HG03571 (cell line): ENCODE results near the gene UBAP1L.
"Not testable (repeated sequence)": the region's sequence is repeated elsewhere in the genome, so short reads cannot be mapped to it uniquely, and the experiment has no call there.

Experiments used
- ATAC-seq: cut with Tn5 transposase; IDR thresholded peaks from one replicate; pipeline ENCODE4 v1.9.1; 2021; ENCODE audit not compliant: unreplicated experiment

Gene UBAP1L

DNA sequence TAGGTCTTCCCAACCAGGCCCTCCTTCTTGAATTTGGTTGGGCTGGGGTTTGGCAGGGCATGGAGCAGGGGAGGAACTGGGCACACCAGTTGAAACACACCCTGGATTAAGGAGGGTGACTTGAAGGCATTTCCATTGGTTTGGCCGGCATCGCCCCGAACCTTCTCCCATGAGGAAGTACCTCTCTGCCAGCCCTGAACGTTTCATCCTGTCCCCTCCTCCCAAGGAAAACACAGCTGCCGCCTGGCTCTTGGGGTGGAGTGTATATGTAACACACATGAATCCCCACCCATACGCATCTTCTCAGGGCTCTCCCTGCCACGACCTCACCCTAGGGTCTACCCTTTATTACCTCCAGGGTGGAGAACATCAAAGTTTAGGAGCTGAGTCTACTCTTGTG, 14.6 kb downstream of the UBAP1L start:
- no peak for ATAC-seq

DNA sequence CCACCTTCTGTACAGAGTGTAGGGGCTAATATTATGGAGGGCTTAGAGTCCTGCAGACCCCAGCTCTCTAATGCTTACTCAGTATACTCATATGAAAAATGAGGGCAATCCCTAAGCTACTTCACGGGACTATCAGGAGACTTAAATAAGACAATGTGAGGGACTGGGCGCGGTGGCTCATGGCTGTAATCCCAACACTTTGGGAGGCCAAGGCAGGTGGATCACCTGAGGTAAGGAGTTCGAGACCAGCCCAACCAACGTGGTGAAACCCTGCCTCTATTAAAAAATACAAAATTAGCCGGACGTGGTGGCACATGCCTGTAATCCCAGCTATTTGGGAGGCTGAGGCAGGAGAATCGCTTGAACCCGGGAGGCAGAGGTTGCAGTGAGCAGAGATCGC, 15.2 kb downstream of the UBAP1L start:
- not testable (repeated sequence) for ATAC-seq

DNA sequence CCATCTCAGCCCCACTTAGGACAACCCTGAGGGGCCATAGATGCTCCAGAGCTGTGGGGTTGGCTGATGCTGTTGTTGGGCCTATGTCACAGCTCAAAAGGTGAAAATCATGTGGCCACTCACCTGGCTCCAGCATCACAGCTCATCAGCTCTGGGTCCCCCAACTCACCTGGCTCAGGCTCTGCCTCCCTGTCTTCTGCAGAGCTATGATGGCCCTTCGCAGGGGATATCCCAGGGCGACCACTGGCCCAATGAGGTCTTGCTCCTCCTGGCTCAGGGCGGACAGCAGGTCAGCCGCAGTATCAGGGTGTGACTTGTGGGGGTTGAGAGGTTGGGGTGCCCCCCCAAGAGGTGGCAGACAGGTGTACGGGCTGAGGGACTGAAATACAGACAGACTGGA, 15.7 kb downstream of the UBAP1L start:
- ATAC-seq, result no peak

DNA sequence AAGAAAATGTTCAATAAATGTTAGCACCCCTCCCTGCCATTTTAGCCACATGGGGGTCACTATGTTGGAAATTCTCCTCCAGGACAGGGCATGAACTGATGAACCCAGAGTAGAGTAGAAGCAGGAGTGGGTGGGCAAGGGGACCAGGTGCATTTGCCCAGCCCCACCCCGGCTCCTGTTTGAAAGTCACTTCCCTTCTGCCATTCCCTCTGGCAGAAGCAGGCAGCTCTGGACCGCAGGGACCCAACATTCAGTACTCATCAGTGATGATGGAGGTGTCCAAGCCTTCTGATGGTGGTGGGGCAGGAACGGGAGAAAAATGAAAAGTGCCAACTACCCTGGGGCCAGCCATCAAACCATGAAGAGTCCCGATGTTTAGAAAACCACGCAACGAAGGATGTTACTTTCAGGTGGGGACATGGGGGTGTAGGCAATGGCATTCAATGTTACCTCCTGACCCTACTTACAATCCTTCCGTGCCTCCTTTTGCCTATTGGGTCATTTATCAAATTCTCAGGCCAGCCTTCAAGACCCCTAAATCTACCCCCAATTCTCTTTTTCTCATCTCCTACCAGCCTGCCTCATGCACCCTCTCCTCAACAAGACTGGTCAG, 17.2 kb downstream of the UBAP1L start:
- no peak for ATAC-seq

DNA sequence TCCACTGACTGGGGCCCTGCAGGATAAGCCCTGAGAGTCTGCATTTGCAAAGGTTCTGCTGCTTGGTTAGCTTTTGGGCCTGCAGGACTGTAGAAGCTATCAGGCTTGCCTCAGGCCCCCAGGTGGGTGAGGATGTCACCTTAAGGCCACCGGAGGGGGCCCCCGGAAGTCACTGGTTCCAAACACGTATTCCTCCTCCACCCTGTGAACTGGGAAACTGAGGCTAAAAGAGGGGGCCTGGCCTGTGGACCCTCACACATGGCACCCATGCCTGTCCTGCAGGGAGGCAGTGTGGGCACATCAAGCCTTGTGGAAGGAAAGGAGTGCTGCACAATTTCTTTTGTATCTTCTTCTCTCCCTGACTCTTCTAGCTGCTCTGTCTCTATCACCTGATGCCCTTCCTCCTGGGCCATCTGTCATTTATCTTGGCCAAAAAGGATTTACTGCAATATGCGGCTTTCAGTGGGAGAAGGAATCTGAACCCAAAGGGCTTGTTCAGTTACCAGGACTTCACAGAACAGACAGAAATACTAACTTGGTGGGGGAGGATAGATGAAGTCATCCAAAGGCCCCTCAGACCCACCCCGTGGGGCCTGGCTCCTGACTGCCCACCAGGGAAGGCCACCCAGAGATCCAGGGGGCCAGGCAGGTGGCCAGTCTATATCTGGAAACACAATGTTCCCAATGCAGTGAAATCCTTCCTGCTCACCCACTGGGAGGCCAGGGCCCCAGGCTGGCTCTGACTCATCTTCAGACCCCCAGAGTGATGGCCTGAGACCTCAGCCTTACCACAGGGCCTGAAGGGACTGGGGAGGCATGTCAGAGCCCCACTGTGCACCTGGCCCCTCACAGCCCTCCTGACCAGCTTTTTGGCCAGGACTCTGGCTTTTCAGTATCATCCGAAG, 18.3 kb downstream of the UBAP1L start:
- no peak for ATAC-seq

DNA sequence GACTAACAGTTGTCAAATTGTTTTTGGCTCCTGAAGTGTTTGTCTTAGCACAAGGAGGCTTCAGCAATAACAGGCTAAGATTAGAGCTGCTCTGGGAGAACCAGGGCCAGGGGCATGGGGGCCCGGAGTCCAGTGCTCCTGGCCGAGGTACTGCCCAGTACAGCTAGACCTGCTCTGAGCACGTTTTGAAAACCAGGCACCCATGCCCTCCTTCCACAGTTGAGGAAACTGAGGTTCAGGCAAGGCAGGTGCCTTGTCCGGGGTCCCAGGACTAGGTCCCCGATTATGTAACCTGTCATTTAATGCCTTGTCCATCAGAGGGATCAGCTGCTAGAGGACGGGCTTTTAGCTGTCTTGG, 19.3 kb downstream of the UBAP1L start:
- ATAC-seq, result no peak

DNA sequence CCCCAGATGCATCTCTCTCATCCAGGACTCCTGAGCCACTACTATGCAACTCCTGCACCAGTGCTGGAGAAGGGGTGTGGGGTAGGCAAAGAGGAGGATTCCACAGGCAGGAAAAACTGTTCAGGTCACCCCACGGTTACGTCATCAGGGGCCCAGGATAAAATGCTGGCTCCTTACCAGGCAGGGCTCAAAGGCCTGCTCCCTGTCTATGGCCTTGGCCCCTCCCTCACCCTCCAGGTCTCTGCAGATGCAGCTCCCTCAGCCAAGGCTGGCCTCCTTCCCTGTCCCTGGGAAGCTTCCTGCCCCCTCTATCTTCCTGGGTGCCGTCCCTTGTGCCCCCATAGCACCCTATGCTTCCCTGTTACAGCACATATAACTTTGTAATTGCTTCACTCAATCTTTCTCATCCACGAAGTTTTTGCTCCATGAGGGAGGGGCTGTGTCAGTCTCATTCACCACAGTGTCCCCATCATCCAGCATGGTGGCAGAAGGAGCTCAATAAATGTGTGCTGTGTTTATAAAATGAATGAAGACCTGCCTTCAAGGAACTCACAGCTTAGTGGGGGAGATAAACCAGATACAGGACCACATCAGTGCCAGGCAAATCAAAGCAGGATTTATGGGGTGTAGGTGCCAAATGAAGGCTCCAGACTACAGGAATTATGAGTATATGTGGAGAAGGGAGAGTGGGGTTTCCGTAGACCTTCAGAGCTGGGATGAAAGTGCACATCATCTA, 19.8 kb downstream of the UBAP1L start:
- ATAC-seq, result no peak

DNA sequence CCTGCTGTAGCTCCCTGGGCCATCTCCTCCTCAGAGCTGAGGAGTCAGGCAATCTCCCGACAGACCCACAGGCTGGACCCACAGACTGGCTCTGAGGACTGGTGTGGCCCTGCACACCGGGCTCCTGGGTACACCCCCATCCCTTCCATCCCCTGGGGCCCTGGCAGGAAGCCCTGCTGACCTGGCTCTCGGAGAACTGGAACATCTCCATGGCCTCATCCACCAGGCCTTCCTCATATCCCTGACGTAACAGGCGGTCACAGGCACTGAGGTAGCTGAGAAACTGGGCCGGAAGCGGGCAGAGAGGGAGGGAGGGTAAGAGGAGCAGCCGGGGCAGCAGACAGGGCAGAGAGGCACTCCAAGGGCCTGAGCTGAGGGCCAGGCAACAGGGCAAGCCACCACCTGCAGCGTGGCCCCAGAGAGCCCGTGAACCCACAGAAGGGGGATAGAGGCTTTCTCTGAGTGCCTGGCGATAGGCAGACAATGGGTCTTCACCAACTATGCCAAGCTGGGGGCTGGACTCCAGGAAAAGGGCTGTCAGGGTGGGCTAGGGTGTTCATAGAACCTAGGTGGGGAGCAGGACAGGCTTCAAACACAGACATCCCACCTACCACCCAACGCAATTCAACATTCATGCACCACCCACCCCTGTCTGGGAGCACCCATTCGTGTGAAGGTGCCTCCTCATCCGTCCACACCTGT, 20.6 kb downstream of the UBAP1L start:
- ATAC-seq, result no peak

DNA sequence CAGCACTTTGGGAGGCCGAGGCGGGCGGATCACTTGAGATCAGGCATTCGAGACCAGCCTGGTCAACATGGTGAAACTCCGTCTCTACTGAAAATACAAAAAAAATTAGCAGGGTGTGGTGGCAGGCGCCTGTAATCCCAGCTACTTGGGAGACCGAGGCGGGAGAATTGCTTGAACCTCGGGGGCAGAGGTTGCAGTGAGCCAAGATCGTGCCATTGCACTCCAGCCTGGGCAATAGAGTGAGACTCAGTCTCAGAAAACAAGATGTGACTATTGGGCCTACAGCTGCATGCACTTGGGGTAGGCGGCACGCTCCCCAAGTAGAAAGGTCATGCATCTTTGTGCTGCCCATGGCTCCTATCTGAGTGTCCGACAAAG, 21.2 kb downstream of the UBAP1L start:
- ATAC-seq, result not testable (repeated sequence)

DNA sequence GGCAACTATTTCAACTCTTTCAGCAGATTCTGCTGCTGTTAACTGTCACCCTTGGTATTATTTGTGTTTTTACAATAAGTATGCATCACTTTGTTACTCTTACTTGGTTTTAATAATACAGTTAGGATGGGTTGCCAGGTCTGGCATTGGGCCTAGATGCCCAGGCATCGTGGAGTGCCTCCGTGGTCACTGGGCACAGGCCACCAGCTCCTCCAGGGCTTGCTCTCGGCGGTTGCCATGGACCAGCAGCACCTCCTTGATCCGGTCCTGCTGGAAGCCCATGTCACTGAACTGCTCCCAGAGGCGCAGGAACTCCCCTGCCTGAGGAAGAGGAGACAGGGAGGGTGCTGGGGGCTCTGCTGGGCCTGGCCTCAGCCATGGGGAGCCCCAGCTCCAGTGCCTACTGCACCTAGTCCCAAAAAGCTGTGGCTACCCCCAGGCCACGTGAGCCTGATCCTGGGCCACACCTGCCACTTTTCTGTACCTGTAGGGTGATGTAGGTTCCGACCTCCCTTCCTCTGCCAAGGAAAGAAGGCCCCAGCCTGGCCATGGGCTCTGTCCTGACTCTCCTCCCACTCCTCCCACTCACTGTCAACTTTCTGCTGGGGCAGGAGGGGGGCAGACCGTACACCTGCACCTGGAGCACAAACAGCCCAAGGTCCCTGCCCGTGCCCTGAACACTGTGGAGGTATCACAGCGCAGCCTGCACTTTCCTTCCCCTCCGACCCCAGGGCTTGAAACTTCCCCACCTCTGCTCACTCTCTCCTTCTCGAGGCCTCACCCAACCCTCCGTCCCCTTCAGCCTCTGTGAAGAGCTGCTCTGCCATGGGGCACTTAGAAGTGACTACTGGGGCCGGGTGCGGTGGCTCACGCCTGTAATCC, 21.8 kb downstream of the UBAP1L start:
- ATAC-seq, result no peak

DNA sequence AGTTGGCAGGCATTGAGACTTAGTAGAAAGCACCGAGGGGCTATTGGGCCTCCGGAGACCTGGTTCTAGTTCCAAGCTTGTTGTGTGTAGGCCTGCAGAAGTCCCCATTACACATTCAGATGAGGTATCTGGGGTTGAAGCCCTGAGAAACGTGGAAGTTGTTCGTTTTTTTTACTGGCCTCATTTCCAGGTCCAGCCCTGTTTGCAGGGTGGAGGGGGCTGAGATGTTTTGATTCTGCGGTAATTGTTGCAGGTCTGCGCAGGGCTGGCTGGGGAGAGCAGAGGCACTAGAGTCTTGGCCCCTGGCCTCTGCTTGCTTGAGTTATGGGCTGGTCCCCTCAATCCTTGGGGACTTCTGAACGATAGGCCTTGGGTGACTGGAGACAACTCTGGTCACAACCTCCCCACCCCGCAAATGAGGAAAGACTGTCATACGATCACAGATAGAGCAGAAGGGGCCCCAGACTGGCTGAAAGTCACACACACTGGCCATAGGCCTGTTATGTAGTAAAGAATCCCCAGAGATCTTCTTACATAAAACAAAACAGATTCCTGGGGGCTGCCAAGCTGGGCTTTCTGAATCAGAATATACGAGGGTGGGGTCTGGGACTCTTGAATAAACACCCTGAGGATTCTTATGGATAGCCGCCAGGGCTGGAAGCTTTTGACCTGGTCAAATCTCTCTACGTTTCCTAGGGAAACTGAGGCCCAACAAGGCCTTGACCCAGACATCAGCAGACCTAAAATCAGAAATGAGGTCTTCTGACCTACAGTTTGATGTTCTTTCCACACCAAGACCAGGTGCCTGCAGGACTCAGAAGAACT, 22.8 kb downstream of the UBAP1L start:
- ATAC-seq, result no peak

DNA sequence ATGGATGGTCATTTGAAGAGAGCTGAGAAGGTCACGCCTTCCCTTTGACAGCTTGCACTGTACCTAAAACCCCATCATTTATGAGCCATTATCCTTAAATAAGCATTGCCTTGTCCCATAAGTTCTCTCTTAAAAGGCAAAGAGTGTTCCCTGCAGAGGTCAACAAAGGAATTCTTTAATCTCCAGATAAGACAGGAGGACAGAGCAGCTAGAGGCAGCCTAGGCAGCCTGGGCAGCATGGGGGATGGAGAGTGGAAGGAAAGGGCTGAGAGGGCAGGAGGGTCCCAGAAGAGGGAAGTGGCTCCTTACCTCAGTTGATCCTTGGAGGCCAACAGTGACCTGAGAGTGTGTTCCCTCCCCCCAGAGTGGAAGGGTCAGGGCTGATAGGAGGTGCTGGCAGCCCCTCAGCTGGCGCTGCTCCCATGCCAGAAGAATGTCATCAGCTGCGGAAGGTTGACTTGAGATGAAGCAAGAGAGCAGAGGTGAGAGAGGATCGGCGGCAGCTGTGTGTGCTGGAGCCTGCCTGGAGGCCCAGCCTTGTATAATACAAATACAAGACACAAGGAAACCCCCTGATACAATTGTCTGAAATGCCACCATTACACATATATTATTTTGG, 25.7 kb downstream of the UBAP1L start:
- ATAC-seq, result no peak

DNA sequence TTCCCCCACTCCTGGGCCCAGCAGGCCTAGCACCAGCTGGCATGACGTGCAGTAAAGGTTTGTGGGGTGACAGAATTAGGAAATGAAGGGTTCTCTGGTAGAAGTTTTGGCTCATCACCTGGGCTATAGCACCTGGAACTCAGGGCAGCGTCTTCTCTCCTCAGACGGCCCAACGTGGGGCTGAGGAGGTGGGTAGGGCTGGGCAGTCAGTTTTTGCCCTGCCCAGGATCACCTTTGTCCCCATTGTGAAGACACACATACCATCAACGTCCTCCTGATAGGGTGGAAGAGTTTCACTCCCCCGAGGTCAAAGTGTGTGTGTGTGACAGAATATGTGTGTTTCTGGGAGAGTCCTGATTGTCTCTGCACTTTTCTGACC, 26.4 kb downstream of the UBAP1L start:
- ATAC-seq, result no peak

DNA sequence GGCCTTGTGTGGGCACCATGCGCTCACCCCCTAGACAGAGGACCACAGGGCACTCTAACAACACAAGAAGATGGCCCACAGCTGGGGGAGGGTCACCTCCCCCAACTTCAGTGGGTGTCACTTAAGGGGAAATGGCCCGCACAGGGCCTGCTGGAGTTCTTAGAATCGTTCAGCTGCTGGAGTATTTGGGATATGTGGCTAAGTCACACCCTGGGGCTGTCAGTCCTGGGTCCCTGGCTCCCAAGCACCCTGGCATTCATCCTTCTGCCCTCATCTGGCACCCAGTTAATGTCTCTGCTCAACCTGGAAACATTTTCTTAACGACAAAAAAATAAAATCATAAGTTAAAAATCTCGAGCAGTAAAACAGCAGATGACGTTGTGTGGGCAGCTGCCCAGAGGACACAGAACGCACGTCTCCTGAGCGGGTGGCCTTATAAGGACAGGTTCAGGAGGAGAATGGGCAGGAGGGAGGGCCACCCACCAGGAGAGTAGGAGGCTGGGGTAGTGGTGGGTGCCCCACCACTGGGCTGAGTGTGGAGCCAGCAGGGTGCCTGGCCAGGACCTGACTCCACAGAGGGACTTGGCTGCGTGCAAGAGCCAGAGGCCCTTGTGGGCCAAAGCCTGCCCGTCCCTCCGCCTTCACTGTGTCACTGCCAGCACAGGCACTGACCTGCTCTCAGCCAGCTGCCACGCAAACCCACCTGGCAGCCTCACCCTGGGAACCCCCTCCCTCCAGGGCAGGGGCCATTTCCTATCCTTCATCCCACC, 26.9 kb downstream of the UBAP1L start:
- no peak for ATAC-seq

DNA sequence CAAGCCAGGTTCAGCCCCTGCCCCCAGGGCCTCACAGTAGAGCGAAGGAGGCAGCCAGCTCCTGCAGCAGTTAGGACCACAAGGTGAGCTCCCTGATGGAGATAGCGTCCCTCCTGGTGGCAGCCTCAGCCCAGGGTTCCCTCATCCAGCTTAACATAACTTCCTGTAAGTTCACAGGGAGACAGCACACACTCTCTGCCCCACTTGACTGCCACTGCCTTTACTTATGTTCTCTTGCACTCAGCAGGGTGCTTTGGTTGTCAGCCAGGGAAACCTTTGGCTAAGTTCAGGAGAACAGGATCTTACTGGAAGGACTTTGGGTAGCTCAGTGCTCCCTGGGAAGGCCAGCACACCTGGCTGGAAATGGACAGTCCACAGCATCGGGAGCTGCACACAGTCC, 27.6 kb downstream of the UBAP1L start:
- ATAC-seq, result no peak

DNA sequence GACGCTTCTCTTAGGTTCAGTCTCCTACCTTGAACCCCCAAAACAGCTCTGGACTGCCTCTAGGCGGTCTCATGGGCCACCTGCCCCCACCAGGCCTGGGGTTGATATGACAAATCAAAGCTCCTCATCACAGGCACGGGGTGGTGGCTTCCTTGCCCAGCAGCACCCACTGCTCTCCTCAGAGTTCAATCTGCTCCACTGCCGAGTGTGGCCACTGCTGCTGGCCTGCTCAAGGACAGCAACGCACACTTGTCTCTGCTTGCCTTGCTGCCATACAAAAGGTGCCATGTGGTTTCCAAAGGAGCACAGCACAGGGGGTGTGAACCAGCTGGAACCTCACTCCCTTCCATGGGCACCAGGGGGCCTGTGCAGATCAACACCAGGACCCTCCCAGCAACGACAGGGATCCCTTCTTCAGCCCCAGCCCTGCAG, 28.3 kb downstream of the UBAP1L start:
- ATAC-seq, result no peak

DNA sequence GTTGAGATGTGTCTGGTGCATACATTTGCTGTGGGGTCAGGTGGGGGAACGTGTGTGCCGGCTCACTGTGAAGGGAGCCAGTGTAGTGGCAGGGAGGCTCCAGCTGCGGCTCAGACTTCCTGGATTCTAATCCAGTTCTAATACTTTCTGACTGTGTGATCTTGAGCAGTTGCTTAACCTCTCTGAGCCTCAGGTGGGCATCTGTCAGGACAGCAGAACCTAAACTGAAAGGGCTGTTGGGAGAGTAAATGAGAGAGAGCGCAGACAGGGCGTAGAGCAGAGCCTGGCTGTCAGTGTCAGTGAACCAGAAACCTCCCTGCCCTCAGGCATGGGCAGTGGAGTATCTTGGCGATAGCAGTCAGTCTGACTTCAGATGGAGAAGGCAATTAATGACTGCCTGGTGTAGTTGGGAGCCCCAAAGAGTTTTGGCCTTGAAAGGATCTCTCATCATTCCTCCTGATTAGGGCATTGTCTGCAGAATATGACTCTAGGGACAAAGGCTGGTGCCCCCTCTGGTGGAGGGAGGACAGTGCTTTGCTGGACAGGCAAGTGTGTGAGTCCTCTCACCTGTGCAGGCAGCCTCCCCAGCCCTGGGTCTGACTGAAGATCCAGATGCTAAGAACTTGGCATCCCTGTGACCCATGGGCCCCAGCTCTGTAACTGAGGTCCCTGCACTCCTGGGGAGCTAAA, 28.9 kb downstream of the UBAP1L start:
- no peak for ATAC-seq
